Renal pelvis (tissue), 4 donors: ENCODE measurements around the gene CBX5. TPM values are rescaled to one million over a fixed set of nuclear protein-coding genes. Genes with fewer than 3 reads are reported as not detected.
"Not testable (repeated sequence)": the region's sequence is repeated elsewhere in the genome, so short reads cannot be mapped to it uniquely, and the experiment has no call there.

Experiments used
- DNase-seq: peaks from one replicate; pipeline ENCODE4 v3.0.0-alpha.2; 2013
- polyA plus RNA-seq, 3 donors: library from polyadenylated mRNA; unstranded; fragments of 120-200 nt; gene quantifications; one replicate each; pipeline ENCODE4 v1.2.1, GENCODE V29; 2013; ENCODE audit not compliant: insufficient read length in 3 of 3

Gene CBX5
- polyA plus RNA-seq, 3 donors: 103 to 146 (median 132) TPM

- DNase-seq: no peak
These were observed 49.4 kb downstream of the CBX5 start for GRCh38 chr12:54230555-54230954.

- DNase-seq: peak; percentile 85
These were observed 50.2 kb downstream of the CBX5 start for GRCh38 chr12:54229624-54230212.

- DNase-seq: no peak
These were observed 51.5 kb downstream of the CBX5 start for GRCh38 chr12:54228471-54228870.

- DNase-seq: not testable (repeated sequence)
These were observed 52.0 kb downstream of the CBX5 start for GRCh38 chr12:54227927-54228326.

DNA sequence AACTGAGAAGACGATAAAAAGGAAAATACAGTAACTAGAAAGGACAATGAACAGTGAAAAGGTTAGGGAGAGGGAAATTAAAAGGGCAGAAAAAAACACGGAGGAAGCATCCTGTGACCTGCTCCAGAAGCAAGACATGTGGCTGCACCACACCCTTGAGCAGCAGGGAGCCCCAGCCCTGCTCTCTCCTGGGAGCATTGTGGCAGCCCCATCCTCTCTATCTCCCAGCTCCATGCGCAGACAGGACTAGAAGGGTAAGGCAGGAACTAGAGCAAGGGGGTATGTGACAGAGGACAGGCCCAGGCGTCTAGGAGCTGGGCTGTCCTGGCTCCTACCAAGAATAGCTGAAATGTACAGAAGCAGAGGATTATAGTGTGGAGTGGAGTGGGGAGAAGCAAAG is 52.5 kb downstream of the CBX5 start:
- no peak for DNase-seq

- no peak for DNase-seq
These were observed 54.3 kb downstream of the CBX5 start for GRCh38 chr12:54225666-54226065.

DNA sequence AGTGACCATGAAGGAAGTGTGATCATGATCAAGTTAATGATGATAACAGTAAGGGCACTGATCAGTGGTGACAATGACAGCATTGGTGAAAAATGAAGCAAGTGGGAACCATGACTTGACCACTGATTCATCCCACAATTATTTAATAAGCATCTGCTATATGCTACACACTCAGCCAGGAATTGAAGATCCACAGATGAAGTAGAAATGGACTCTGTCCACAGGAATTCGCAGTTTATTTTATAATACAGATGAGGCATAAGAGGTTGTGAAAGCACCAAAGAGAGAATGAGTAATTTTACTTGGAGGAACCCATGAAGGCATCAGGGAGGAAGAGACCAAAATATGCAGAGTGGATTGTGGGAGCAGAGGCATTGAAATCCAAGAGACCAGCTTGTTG is 57.3 kb downstream of the CBX5 start:
- no peak for DNase-seq

DNA sequence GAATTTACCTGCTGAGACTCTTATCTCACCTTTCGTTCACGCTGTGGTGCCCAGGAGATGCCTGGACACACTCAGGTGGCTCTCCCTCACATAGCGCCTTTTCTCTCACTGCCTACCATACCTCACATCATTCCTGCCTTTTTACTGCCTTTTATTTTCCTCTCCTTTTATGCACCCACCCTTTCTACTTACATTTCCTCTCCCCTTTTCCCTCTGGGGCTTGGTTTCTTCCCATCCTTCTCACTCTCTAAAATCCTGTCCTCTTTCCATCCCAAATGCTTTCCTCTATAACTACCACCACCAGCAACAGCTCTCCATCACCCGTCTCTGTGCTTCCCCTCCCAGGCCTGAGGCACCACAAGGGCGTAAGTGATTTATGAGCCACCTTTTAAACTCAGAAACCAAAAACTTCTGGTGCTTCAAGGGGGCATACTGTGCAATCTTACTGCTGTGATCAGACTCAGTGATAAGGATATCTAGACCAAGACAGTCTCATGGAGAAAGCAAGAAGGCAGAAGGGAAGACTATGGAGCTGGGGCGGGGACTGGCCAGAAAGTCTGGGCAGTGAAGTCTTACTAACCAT is 58.4 kb downstream of the CBX5 start:
- no peak for DNase-seq

DNA sequence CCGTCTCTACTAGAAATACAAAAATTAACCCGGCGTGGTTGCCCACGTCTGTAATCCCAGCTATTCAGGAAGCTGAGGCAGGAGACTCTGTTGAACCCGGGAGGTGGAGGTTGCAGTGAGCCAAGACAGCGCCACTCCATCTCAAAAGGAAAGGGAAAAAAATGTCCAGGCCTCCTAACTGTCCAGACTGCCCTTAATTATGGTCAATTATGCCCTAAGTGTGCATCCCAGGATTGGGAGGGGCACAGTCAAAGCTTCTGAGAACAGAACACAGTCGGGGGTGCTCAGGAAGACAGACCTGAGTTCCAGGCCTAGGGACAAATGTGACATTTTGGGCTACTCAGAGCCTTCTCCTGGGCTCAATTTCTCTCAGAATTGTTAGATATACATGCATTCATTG is 59.4 kb downstream of the CBX5 start:
- DNase-seq: no peak

GRCh38 chr12:54220092-54220557 is 59.8 kb downstream of the CBX5 start:
- DNase-seq: peak; percentile 88

DNA sequence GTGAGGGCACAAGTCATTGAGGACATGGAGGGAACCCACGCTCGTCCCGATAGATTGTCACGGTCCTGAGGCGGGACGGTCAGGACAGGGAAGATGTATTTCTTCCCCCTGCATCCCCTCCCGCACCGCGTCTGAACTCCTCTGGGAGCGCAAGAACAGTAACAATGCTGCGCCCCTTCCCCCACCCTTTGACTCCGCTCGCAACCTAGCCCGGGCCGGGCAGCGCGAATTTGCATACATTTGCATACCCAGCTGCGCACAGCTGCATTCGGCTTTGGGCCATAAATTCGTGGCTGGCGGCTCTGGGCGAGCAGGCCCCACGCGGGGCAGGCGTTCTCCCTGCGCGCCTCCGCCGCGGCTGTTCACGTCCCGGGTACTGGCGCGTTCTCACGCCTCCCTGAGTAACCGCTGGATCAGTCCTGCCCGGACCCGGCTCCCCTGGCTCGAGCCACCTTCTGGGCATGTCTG is 62.1 kb downstream of the CBX5 start:
- DNase-seq: peak; percentile 74

- DNase-seq: peak; percentile 92
These were observed 62.9 kb downstream of the CBX5 start for GRCh38 chr12:54216797-54217661.

DNA sequence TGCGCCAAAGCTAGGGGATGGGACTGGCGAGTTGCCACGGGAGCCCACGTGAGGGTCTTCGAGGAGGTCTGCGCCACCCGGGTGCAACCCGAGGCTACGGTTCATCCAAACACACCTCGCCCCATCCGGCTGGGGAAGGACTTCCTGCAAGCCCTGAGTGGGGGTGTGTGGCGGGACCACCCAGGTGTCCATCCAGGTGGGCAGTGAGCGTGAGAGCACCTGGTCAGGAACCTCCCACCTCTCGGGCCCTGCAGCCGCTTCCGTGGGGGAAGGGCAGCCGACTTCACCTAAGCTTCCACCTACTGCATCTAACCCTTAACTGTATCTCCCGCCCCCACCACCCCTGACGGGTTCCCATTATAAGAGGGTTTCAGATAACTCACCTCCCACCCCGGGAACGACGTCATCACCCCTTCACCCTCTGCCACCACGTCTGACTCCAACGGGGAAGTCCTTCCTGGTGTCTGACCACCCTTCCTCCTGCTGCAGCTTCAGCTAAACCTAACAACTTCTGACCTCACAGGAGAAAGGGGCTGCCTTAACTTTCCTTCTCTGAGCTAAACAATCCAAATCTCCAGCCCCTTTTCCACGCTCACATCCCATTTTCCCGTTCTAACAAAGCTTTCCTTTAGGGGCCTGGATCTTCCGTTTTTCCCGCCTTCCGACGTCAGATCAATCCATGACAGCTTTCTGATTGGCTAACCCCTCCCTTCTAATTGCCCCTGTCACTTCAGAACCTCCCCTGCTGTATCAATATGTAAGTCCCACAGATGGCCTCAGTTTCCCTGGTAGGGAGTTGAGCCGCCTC is 63.7 kb downstream of the CBX5 start:
- no peak for DNase-seq

DNA sequence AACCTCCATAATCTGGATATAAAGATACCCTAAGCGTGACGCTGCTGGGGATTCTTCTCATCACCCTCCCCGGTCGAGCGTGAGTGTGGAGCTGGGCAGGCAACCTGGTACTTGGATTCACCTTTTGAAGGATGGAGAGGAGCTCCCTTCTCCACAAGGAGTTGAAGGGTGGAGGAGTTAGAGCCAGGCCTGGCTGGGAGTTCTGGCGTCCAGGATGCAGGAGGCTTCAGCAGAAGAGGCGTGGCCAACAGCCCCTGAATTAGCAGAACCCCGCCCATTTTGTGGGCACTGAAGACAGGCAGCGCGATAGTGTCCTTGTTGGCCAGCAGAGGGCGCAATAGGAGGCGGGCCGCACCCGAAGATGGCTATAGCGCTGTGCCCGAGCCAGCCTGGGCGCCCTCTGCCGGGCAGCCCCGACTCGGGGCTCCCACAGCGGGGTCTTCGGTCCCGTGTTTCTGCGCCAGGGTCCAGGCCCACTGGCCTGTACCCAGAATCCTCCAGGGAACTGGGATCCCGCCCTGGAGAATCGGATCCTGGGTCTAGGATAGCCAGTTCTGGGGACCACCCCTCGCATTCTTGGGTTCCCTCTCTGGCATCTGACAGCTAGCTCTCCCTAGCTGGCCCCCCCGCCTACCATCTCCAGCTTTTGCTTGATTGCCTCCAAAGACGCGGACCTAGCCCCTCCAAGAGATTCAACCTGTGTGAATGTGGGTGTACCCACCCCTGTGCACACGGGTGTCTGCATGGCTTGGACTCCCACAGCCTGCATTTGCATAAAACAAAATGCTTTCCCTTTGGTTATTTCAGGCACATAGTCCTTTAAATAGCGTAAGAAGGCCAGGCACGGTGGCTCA is 65.1 kb downstream of the CBX5 start:
- peak; percentile 92 for DNase-seq

DNA sequence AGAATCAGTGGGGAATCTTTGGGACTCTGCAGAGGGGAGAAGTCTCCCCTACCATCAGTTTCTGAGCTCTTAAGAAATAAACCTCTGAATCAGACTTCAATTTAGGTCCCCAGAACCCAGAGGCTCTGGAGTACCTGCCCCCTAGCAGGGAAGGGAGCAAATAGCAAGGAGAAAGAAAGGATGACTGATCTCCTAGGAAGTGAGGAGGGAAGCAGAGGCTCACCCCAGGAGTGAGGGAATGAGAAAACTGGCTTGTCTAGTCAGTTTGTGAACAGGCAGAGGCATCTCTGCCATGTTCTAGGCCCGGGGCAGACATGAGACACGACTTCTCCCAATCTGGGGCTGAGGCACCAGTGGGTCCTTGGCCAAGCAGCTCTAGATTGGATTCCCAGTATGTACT is 66.8 kb downstream of the CBX5 start:
- DNase-seq: no peak

DNA sequence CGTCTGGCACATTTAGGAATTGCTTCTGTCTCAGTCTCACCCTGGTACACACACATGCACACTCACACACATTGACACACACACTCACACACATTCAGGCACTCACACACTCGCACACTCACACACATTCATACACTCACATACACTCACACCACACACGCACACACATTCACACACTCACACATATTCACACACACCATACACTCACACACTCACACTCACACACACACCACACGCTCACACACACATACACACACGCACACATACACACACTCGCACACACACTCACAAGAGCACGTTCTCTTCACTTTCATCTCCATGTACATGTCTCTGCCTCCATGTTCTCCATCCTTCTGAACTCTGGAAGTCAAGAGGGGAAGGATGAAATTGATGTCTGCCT is 68.0 kb downstream of the CBX5 start:
- no peak for DNase-seq

- no peak for DNase-seq
These were observed 69.5 kb downstream of the CBX5 start for GRCh38 chr12:54210400-54210790.

DNA sequence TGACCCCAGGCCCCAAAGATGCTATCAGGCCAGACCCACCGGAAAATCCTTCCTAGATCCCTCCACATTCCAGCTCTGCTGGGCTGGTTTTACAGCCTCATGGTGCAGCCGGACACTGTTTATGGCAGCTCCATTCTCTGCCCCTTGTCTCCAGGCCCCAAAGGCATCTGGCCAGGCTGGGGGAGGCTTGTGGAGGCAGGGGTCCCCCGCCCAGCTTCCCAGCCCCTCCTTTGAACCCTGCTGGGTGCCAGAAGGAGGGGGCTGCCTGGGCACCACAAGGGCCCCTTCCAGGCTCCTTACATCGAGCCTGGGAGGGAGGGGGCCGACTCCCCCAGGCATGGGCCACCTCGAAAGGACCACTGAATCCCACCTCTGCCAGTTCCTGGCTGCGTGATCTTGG is 71.3 kb downstream of the CBX5 start:
- no peak for DNase-seq

- DNase-seq: peak; percentile 83
These were observed 72.2 kb downstream of the CBX5 start for GRCh38 chr12:54207539-54208294.

- no peak for DNase-seq
These were observed 73.1 kb downstream of the CBX5 start for GRCh38 chr12:54206791-54207190.
